CD4-positive, alpha-beta T cell treated with Interferon gamma for 1 hour (primary cell): ENCODE results near the gene IFRD2.
A peak's percentile ranks its signal among the peaks of the same experiment; 100 is the strongest.
"Not testable (repeated sequence)": the region's sequence is repeated elsewhere in the genome, so short reads cannot be mapped to it uniquely, and the experiment has no call there.

Source experiments
- DNase-seq: peaks from one replicate; pipeline ENCODE4 v3.0.0-alpha.2; 2020

The IFRD2 gene

GRCh38 chr3:50299929-50300680 lies 7.9 kb upstream of the IFRD2 start:
- DNase-seq = peak; percentile 60

GRCh38 chr3:50299638-50299928 lies 7.4 kb upstream of the IFRD2 start:
- DNase-seq = no peak

- peak; percentile 99 for DNase-seq
Observed at GRCh38 chr3:50298836-50299637, 6.8 kb upstream of the IFRD2 start, which contains the start of the genes HYAL3 and NAA80. TSS of gene HYAL3 (minus strand) at chr3:50299405. CDS start at chr3:50295602, 3,803 bp downstream. TSS of gene NAA80 (minus strand) at chr3:50299405. CDS start at chr3:50297463, 1,942 bp downstream.

DNA sequence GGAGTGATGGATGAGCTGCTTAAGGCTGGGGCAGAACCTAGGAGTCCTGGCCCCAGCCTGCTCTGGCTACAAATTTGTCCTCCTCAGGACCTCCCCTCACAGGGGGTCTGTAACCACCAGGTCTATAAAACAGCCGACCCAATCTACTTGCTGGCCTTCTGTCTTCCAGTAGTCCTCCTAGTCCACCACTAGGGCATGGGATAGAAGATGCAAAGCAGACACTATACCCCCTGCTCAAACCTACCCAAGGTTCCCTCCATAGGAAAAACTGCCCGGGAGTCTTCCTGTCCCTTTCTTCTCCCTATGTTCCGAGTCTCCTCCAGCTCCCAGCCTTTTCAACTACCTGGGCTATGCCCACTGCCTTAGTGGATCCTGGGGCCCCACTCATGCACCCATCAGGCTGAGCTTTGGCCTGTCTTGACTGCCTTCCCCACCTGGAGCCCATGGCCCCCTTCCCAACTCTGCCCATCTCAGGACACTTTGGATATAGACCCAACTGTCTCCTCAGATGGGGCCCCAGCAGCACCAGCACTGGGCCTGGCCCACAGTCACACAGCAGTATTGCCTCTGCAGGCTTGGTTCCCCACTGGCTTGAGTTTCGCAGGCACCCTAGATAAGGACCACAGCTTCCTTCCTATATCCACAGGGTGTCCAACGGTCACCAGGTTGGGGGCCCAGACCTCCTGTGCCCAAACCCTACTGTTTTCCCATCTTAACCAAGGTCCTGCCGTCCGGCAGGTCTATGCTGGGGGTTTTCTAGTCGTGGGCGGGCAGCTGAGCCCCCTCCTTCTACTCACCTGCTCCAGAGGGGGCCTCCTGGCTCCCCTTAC lies 5.9 kb upstream of the IFRD2 start:
- no peak for DNase-seq

- no peak for DNase-seq
Observed at GRCh38 chr3:50297384-50297775, 5.2 kb upstream of the IFRD2 start.

GRCh38 chr3:50296721-50297383 lies 4.6 kb upstream of the IFRD2 start:
- no peak for DNase-seq

DNA sequence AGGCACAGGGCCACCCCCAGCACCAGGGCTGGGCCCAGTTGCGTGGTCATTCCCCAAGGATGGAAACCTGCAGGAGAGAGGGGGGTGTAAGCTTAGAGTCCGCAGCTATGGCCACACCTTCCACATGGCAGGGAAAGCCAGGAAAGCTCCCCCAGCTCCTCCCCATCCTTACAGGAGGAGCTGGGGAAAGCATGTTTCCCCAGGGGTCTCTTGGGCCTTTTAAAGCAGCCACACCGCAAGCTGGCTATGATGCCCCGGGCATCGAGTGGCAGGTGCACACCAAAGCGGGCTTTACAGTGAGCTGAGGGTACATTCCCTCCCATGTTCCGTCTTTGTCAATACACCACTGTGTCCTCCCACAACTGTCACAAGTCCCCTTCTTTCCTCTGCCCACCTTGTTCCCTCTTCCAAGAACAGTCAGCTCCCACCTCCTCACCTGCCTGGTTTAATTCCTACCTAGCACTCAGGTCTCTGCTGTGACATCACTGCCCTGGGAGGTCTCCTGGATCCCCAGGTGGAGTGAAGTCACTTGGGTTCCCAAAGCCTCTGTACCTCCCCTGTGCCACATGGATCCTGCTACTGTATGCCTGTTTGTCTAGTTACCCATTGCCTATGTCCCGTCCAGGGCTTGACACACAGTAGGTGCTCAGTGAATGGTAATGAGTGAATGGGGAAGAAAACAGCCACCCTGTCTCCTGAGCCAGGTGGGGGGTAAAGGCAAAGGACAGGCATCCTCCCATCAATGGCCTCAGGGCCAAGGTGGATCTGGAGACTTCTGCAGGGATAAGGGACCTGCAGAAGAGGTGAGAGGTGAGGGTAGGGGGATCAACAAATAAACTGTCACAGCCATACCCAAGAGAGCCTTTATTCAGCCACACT lies 3.6 kb upstream of the IFRD2 start:
- DNase-seq = no peak

- no peak for DNase-seq
Observed at GRCh38 chr3:50294492-50295403, 2.5 kb upstream of the IFRD2 start.

DNA sequence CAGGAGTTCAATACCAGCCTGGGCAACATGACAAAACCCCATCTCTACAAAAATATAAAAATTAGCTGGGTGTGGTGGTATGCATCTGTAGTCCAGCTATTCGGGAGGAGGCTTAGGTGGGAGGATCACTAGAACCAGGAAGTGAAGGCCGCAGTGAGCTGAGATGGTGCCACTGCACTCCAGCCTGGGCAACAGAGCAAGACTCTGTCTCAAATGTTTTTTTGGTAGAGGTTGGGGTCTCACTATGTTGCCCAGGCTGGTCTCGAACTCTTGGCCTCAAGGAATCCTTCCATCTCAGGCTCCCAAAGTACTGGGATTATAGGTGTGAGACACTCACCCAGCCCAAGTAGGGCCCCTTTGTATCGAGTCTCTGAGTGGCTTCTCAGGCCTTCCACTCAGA lies 1.9 kb upstream of the IFRD2 start:
- DNase-seq = no peak

DNA sequence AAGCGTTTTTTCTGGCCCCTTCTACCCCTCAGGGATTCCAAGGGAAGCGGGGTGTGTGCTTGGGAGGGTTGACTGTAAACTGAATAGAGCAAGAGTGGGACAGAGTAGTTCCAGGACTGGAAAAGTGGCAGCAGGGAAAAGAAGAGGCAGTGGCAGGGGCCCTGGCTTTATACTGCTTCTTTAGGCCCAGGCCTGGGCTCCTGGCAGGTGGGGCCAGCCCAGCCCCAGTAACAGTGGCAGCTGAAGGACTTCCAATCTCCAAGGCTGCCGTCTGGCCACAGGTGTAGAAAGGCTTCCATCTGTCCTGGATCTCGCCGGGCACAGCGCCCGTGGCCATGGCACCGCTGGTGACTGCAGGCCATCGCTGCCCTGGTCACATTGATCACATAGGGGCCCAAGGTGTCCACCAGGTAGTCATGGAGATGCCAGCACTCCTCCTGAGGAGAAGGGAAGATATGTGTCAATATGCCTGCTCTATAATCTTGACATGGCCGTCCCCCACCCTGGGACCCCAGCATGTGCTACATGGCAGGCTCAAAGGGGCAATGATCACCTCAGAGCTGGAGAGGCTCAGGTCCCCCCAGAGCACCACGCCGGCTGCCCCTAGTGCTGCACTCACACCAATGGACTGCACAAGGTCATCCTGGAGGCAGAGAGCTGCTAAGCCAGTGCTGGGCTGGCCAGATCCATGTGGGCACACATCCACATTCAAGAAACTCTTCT lies 1.0 kb upstream of the IFRD2 start:
- no peak for DNase-seq

DNA sequence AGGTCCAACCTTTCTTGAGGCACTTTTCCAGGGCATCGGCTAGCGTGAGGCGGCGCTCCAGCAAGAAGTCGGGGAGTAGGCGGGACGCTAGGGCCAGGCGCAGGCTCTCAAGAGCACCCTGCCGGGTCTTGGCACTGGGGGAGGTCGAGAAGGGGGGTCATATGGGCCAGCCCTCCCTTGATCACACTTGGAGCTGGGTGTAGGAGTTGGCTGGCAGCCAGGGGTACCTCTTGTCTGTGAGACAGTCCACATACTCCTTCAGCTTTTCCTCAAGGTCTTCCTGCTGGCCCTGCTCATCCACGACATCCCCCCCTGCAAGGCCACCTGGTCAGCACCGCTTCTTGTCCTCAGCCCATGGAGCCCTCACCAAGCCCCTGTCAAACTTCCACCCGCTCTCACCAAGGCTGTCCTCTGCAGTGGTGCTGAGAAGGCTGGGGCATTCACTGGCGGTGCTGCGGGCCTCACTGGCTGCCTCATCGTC lies 2.0 kb downstream of the IFRD2 start:
- DNase-seq = no peak

- no peak for DNase-seq
Observed at GRCh38 chr3:50289130-50289529, 3.1 kb downstream of the IFRD2 start.

DNA sequence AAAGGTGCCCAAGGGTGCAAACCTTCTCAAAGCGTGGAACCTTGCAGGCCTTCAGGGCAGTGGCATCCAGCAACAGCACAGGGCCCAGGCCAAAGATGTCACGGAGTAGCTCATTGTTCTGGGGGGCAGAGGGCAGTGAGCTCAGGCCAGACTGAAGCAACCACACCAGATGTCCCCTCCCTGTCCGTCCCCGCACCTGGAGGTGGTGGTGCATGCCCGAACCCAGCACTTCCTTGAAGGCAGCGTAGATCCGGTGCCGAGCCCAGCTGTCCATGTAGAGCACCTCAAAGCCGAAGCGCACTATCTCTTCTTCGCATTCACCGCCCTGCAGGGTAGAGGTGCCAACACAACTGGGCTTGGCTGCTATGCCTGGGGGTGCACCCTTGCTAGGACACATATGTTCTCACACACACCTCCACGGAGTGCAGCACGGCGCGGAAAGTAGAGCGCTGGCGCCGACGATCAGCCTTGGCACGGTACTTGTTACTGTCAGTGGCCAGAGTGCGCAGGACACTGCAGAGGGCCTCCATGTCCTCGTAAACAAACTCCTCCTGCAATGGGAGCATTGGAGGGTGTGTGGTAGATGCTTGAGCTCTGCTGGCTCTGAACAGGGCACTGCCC lies 3.7 kb downstream of the IFRD2 start:
- DNase-seq = no peak

GRCh38 chr3:50287262-50287661 lies 5.0 kb downstream of the IFRD2 start:
- DNase-seq = no peak

GRCh38 chr3:50286322-50287227 lies 5.7 kb downstream of the IFRD2 start:
- no peak for DNase-seq

GRCh38 chr3:50284121-50284520 lies 8.1 kb downstream of the IFRD2 start:
- not testable (repeated sequence) for DNase-seq

DNA sequence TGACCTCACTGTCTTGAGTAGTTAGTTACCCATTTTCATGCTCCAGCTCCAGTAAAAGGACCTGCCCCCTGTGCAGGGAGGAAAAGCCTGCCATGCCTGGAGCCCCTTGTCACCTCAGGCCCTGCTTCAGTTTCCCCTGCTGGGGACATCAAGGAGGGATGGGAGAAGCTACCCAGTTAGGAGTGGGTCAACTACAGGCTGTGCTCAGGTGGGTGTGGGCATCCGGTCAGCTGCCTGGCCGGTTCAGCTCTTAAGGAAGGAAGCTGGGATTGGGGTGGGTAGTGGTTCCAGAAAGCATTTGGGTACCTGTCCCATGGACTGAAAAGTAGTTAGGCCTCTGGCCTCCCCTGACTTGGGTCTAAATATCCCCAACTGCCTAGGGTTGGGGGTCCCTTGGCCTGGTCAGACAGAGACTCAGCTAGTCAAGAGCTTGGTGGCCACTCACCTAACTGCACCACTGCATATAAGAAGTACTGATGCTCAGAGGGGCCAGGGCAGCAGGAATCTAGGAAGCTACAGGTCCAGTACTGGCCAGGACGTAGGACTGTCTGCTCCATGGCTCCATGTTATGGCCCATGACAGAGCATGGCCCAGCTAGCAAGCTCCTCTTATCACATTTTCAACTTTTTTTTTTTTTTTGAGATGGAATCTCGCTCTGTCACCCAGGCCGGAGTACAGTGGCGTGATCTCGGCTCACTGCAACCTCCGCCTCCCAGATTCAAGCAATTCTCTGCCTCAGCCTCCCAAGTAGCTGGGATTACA lies 12.8 kb downstream of the IFRD2 start:
- DNase-seq = no peak

DNA sequence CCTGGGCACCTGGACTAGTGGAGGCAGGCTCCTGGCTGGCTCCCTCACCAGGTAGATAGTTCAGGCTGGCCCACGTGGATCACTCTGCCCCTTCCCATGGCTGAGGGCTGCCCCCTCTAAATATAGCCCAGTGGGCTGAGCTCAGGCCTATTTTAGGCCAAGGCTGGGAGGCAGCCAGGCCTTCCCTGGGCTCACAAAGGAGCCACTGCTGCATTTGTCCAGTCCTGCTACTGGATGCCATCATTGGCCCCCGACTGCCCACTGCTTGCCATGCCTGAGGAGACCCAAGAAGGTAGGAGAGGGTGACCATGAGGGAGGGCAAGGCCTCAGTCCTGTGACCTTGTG lies 13.4 kb downstream of the IFRD2 start, which contains the start of gene LSMEM2:
LSMEM2 (plus strand) TSS at position 208 of the 345 bp plus-strand sequence; CDS start at position 235, 27 bp downstream.
- DNase-seq = no peak
